DMS114 treated with DMSO at 0.1 percent for 48 hours (cell line): Measurements from ENCODE around the gene SUB1.
"Not testable (repeated sequence)": the region's sequence is repeated elsewhere in the genome, so short reads cannot be mapped to it uniquely, and the experiment has no call there.

ENCODE experiments used
- DNase-seq: peaks from one replicate; lab custom pipeline; 2025; ENCODE audit not compliant: unreplicated experiment; lab: John Stamatoyannopoulos, UW

The SUB1 gene

GRCh38 chr5:32598997-32599549 is 13.7 kb downstream of the SUB1 start:
- DNase-seq = no peak

- DNase-seq = no peak
Observed at GRCh38 chr5:32600054-32600622, 14.8 kb downstream of the SUB1 start.

- no peak for DNase-seq
Observed at GRCh38 chr5:32601623-32602295, 16.4 kb downstream of the SUB1 start.

- DNase-seq = no peak
Observed at GRCh38 chr5:32602906-32603305, 17.5 kb downstream of the SUB1 start.

- no peak for DNase-seq
Observed at GRCh38 chr5:32604800-32605765, 19.7 kb downstream of the SUB1 start.

- DNase-seq = no peak
Observed at GRCh38 chr5:32605766-32606152, 20.4 kb downstream of the SUB1 start.

GRCh38 chr5:32612134-32612888 is 27.0 kb downstream of the SUB1 start:
- DNase-seq = no peak

- DNase-seq = peak; percentile 59
Observed at GRCh38 chr5:32613050-32613672, 27.8 kb downstream of the SUB1 start.

- no peak for DNase-seq
Observed at GRCh38 chr5:32615236-32615635, 29.9 kb downstream of the SUB1 start.

GRCh38 chr5:32618962-32619361 is 33.6 kb downstream of the SUB1 start:
- no peak for DNase-seq

GRCh38 chr5:32621256-32621655 is 35.9 kb downstream of the SUB1 start:
- DNase-seq = no peak

- no peak for DNase-seq
Observed at GRCh38 chr5:32625106-32625505, 39.7 kb downstream of the SUB1 start.

GRCh38 chr5:32625547-32625946 is 40.2 kb downstream of the SUB1 start:
- no peak for DNase-seq

GRCh38 chr5:32627219-32627870 is 42.0 kb downstream of the SUB1 start:
- no peak for DNase-seq

- no peak for DNase-seq
Observed at GRCh38 chr5:32628049-32628844, 42.9 kb downstream of the SUB1 start.

GRCh38 chr5:32630867-32631491 is 45.6 kb downstream of the SUB1 start:
- DNase-seq = no peak

- not testable (repeated sequence) for DNase-seq
Observed at GRCh38 chr5:32633017-32633416, 47.7 kb downstream of the SUB1 start.

- no peak for DNase-seq
Observed at GRCh38 chr5:32638309-32638708, 53.0 kb downstream of the SUB1 start.

- DNase-seq = no peak
Observed at GRCh38 chr5:32639943-32640342, 54.6 kb downstream of the SUB1 start.
